ENCODE data around the gene SMPDL3B.

DNA sequence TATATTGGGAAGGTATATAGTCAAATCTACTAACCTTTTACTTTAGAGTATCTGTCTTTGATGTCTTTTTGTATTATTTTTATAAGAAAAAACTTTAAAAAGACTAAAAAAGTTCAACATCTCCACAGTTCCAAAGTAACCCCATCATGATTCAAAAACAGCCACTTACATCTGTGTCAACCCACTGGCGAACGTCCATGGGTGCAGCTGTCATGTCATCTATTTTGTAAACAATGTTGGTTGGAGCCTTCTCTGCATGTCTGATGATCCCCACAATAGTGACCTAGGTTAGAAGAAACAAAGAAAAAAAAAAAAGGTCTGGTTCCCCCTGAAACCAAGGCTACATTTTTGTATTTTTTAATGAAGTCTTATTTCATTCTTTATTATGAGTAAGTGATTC, 28.0 kb upstream of the SMPDL3B start:
- TF ChIP-seq POLR2A (IDR thresholded peaks at IDR 0.05): no peak
- TF ChIP-seq, protein P1, sequence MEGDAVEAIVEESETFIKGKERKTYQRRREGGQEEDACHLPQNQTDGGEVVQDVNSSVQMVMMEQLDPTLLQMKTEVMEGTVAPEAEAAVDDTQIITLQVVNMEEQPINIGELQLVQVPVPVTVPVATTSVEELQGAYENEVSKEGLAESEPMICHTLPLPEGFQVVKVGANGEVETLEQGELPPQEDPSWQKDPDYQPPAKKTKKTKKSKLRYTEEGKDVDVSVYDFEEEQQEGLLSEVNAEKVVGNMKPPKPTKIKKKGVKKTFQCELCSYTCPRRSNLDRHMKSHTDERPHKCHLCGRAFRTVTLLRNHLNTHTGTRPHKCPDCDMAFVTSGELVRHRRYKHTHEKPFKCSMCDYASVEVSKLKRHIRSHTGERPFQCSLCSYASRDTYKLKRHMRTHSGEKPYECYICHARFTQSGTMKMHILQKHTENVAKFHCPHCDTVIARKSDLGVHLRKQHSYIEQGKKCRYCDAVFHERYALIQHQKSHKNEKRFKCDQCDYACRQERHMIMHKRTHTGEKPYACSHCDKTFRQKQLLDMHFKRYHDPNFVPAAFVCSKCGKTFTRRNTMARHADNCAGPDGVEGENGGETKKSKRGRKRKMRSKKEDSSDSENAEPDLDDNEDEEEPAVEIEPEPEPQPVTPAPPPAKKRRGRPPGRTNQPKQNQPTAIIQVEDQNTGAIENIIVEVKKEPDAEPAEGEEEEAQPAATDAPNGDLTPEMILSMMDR (IDR thresholded peaks at IDR 0.05): no peak

All from Peyer's patch (tissue), 4 donors.